NCI-H2227 (cell line): Measurements from ENCODE around the gene TCEA3.
A peak's percentile ranks its signal among the peaks of the same experiment; 100 is the strongest.

Experiments
- DNase-seq: peaks from one replicate; lab custom pipeline; 2025; ENCODE audit not compliant: unreplicated experiment; lab: John Stamatoyannopoulos, UW

TCEA3 gene

DNA sequence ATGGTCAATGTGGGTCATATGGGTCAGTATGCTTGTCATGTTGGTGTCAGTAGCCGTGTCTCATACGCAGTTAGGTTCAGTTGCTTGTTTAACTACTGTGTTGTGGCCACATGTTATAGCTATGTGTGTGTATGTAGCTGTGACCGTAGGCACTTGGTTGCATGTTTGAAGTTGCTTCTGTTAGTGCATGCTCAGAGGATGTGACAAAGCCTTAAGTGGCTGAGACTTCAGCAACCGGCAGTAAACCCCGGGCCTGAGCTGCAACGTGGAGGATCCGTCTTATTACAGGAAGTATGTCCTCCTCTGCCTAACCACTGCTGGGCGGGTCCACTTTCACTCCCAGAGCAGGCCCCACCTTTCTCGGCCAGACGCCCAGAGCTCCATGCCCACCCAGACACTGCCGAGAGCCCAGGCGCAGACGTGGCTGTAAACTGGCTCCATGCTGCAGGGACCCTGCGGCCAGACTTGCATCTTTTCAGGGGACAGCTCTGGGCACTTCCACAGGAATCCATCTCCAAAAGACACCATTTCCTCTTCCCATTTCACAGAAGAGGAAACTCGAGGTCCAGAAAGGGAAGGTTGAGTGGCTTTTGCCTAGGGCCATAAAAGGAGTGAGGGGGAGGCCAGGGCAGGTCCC lies 2.2 kb downstream of the TCEA3 start:
- peak; percentile 81 for DNase-seq

DNA sequence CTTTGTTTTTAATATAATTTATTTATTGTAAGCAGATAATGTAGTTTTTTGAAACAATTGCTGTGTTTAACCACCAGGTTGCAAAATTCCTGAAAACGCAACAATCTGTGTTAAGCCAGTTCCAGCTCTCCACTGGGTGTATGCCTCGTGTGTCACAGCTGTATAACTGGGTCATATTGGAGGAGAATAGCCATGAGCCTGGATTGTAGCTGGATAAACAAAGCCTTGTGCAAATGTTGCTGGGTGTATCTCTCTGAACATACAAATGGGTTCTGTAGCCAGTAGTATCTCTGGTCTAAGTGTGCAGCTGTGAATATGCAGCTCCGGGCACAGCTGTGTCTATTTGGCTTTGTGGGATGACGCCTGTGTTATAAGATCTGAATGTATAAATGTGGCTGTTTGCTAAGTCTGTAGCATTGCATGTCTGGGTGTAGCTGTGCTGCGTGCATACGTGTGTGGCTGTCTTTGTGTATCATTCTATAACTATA lies 2.8 kb downstream of the TCEA3 start:
- DNase-seq: peak; percentile 25

DNA sequence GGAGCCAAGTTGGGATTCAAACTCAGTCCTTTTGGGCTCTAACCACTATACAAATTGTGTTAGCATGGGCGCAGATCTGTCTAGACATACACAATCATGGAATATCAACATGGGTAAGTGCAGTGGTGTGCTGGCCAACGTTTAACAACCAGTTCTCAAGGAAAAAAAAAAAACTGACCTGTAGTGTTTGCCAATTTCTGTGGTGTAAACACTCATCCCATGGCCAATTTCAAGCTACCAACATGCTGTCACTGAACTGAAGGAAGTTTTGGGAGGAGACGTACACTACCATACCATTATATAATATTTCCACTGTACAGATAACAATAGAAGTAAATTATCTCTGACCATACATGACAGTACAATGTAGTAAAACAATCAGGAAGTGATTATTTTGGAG lies 3.2 kb downstream of the TCEA3 start:
- no peak for DNase-seq

DNA sequence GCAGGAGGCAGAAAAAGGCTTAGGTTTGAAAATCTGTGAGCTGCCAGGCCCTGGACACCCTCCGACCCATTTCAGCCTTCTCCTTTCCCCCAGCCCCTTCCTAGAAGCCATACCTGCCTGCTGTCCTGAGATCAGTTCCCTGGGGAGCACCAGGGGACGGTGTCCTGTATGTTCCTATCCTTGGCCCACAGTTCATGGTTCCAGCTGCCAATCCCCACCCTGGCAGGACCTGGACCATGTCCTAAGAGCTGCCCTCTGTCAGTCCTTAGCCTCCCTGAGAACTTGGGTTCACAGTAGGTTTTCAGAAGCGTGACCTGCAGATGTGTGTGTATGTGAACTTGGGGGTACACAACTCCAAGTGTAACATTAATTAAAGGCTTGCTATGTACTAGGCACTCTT lies 3.8 kb downstream of the TCEA3 start:
- DNase-seq: no peak

DNA sequence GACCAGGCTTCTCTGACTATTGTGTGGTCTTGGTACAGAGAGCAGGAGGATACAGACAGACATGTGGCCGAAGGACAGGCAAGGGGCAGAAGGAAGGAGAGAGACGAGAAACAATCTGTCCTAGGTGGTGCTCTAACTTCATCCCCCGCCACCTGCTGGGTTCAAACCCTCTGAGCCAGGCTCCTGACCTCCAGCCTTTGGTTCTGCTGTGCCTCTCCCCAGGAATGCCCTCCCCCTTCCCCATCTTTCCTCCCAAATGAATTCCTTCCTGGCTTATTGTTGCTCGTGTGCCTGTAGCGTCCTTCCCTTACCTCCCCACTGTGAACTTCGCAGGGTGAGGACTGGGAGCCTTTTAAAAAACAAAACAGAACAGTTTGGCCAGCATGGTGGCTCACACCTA lies 5.4 kb downstream of the TCEA3 start:
- no peak for DNase-seq

DNA sequence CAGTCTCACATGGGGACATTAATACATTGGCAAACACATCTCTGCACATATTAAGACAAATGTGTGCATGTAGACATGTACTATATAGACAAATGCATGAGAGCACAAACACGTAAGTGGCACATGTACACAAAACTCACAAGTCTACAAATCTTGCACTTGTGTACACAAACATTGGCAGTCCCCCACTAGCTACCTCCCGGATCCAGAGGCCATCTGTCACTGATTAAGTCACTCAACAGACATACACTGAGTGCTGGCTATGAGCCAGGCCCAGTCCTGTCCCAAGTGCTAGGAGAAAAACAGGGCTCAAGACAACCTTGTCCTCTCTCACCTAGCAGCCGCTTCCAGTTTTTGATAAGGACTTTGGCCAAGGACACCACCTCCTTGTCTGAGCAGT lies 7.0 kb downstream of the TCEA3 start:
- DNase-seq: no peak

DNA sequence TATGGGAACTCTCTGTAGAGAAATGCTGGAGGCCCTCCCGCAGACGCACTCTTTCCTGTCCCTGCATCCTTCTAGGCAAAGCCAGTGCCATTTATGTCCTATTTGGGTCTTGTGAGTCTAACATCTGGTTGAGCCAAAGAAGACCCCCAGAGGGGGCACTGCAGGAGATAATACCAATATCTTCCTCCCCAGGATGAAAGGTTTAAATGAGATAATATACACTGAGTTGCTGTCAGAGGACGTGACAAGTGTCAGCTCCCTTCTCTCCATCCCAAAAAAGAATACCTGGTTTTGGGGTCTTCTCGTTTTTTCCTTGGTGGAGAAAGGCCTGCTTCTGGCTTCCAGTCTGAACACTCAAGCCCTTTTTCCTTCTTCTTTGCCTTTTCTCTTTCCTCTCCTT lies 7.6 kb downstream of the TCEA3 start:
- no peak for DNase-seq

DNA sequence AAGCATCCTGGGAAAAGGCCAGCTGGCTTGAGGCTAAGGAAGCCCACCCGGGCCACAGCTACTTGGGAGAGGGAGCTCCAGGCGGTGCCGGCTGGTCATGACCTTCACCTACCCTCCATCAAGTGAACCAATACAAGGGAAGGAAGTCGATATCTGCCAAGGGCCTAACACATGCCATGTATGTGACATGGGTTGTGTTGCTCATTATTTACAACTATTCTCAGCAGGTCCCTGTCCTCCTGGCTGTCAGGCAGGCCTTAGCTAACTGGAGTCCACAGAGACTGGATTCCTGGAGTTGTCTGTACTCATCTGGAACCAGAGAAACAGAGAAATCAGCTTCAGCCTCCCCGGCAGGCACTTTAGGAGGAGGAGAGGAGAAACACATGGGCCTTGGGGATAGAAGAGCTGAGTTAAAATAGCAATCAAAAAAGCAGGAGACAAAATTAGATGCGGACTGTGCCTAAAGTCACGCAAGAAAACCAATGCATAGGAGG lies 15.7 kb downstream of the TCEA3 start:
- no peak for DNase-seq

DNA sequence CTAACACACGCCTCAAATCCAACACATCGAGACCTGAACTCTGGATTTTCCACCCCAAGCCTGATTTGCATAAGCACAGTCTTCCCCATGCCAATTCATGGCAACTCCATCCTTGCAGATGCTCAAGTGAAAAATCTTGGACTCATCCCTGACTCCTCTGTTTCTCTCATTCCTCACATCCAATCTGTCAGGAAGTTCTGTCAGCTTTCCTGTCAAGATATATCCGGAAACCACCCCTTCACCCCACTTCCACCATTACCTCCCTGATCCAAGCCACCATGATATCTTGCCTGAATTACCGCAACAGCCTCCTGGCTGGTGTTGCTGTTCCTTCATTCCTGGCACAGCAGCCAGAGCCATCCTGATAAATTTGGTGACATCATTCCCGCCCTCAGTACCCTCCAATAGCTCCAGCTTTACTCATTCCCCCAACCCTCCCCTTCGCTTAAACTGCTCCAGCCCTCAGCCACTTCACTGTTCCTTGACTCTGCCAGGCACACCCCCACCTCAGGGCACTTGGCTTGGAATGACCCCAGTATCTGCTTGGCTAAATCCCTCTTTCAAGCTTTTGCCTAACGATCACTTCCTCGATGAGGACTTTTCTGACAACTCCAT lies 17.4 kb downstream of the TCEA3 start:
- no peak for DNase-seq

DNA sequence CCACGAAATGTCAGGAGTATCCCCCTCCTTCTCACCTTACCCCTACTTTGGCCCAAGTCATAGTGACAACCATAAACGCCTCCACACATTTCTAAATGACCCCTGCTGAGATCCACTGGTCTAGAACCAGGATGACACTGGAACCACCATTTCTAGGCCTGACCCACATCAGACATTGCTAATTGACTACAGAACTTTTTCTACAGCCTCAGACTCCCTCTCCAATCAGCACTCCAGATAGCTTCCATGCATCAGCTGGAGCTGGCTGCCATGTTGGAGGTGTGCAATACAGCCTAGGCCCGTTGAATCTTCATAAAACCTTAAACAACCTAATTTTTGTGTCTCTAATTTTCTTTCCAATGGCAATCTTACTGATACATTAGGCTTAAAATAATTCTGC lies 18.6 kb downstream of the TCEA3 start:
- no peak for DNase-seq

DNA sequence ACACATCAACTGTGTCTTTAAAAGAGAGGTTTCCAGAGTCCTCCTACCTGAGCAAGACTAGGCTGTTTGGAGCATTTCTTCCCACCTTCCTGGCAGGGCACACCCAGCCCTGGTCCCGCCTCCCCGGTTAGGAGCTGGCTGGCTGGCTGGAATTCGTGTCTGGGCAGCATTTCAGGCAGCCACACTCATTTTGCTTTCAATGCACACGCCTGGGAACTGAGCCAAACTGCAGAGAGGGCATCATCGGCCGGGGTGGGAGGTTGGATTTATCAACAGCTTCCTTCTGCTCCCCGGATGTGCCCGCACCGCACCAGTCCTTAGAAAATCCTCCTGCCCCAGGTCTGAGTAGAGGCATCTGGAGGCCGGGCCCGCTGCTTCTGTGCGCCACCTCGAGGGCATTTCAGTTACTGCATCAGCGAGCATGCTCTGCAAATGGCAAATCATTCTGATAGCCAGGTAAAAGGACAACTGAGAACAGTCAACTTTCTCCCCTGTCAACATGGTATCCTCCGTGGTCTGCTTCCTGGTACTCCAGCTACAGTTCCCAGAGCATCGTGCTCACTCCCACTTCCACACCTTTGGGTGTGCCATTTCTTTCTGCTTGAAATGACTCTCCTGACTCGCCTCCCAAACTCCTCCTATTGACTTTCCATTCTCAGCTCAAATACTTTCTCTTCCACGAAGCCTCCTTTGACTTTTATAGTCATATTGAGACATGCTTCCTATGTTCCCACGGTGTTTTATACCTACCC lies 20.6 kb downstream of the TCEA3 start:
- peak; percentile 94 for DNase-seq

DNA sequence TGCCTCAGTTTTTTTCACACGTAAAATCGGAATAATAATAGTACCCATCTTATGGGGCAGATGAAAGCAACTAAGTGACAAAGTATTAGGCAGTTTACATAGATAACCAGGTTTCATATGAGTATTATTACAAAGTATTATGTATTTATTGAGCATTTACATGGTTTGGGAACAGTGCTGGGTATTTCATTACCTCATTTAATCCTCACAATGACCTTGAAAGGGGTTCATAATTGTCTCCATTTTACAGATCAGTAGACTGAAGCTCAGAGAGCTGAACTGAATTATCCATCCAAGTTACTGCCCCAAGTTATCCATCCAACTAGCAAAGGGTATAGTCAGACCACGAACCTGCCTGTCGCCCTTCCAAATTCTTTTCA lies 21.2 kb downstream of the TCEA3 start:
- DNase-seq: no peak

DNA sequence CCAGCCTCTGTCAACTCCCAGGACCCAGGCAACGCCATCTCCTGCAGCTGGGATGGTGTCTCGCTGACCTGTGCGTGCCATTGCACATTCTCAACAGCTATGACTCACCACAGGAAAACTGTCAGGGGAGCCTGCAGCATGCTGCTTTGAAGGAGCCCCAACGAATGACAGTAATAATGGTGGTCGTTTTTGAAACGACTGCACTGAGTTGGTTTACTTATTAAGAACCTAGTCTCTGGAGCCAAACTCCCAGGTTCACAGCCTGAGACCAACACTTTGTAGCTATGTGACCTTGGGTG lies 21.6 kb downstream of the TCEA3 start:
- DNase-seq: no peak

DNA sequence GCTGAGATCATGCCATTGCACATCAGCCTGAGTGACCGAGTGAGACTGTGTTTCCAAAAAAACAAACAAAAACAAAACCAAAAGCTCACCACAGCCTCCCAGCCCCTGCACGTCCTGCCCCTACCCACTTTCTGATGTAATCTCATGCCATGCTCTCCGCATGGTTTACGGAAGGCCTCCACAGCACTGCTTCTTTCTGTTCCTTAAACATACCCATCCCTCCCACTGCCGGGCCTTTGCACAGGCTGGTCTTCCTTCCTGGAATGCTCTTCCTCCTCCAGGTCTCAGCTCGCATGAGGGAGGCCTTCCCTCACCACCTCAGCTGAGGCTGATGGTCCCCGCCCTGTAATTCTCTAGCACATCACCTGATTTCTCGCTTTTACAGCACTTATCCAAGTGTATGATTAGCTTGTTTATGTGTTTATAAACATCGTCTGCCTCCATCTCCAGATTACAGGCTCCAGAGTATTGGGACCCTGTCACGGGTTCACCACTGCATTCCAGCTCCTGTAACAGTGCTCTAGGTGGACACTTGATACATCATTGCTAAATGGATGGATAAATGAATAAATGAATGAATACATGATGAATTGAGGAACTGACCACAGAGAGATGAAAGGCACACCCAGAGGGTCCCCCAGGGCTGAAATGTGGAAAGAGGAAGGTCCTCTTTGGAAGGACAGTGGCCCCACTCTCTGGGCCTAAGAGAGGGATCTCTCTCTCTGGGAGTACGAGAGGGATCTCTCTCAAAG lies 22.1 kb downstream of the TCEA3 start:
- DNase-seq: no peak

DNA sequence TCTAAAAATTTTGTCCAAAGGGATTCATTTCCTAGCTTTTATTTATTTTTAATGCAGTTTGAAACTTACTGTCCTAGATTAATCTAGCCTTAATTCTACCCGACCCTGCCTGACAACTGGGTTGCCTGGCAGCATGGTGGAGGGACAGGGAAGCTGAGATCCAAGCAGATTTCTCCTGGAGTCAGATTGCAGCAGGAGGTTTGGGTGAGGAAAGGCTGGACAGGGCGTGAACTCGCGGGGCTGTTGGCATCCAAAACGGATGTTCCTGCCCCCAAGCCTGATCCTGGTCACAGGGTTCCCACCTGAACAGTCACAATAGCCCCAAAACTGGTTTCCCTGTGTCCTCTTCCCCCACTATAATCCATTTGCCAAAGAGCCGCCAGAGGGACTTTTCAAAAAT lies 23.2 kb downstream of the TCEA3 start:
- no peak for DNase-seq

DNA sequence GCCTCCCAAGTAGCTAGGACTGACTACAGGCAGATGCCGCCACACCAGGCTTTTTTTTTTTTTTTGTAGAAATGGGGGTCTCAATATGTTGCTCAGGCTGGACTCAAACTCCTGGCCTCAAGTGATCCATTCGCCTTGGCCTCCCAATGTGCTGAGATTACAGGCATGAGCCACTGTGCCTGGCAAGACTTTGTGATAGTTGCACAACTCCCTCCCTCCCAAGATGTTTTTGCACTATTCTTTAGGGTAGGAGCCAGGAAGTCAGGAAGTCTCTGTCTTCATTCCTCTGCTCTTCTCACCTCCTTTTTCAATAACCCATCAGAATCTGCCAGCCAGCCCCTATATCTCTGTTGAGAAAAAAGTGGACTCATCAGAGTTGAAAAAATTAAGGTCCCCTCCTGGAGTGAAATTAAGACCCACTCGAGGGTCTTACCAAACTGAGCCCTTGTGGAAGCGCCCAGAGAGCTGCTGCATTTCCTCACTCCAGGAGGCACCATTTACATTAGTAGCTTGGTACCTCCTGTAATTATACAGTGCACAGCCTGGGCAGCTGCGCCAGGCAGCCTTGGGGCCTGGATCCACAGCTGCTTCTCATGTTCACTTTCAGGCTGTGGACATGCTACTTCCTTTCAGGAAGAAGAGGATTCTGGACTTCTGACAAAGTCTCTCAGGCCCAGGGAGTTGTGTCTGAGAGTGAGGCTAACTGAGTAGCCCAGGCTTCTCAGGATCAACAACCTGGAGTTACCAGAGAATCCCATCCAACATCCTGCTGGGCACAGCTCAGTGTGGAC lies 24.0 kb downstream of the TCEA3 start:
- DNase-seq: peak; percentile 27

DNA sequence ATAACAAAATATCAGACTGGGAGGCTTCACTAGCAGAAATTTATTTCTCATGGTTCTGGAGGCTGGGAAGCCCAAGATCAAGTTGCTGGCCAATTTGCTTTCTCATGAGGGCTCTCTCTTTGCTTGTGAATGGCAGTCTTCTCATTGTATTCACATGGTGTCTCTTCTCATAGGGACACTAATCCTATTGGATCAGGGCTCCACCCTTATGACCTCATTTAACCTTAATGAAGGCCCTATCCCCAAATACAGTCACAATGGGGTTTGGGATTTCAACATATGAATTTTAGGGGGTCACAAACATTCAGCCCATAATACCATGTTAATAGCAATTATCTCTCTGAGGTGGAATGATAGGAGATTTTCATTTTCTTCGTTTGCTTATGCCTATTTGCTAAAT lies 25.3 kb downstream of the TCEA3 start:
- DNase-seq: no peak

DNA sequence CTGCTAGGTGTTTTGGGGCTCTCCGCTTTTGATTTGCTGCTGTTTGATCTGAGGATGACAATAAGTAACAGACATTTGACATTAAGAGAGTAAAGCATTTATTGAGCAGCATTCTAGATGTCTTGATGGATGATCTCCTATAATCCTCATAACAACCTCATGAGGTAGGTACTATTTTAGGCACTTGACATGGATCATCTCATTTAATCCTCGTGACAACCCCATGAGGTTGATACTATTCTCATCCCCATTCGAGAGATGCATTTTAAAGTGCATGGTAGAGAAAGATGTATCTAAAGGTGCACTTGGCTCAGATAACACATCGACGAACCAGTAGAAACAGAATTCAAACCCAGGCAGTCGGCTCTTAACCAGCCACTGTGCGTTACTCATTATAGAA lies 26.6 kb downstream of the TCEA3 start:
- DNase-seq: no peak

DNA sequence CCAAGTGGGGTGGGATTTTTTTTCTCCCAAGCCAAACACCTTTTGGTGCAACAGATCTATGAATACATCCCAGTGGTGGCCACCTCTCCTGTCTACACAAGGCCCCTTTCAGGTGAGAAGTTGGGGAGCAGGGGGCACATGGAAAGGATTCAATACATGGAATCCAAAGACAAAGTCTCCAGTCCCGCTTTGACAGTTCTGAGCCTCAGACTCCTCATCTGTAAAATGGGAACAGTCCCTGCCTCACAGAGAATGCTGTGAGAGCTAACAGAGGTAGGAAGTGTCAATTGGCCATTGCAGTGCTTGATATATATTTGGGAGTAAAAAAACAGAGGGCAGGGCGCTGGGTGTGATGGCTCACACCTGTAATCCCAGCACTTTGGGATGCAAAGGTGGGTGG lies 28.2 kb downstream of the TCEA3 start:
- no peak for DNase-seq

DNA sequence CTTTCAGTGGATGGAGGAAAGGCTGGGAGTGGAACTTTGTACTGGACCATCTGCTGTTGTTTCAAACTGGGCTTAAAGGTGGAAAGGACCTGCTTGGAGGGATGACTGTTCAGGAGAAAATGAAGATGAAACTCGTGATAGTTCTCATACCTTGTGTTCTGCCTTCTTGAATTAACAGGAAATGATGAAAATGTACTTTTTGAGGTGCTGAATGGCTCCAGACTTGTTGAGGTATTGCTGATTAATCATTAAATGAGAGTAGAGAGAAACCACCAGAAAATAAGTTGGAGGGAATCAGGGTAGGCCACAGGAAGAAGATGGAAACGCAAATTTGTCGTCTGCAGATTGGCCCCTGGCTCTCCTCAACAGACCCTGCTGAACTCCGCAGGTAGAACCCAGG lies 28.7 kb downstream of the TCEA3 start:
- DNase-seq: no peak

DNA sequence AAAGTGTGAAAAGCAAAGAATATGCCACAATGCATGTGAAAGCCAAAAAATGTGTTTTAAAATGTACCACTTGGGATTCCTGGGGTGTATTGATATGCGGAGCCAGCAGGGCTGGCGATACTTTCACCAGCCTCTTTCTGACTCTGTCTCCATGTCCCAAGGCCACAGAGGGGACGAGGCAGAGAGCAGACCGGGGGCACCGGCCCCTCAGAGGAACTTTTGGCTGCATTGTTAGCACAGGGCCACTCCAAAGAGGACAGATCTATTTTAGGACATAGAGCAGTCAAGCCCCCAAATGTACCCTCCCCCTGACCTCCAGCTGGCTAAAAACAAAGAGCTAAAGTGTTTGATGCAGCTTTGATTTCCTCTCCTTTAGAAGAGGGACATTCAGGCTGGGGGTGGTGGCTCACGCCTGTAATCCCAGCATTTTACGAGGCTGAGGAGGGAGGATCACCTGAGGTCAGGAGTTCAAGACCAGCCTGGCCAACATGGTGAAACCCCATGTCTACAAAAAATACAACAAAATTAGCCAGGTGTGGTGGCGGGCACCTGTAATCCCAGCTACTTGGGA lies 29.3 kb downstream of the TCEA3 start:
- DNase-seq: no peak
